ENCODE data around the gene ATG2B.
"Not testable (repeated sequence)": the region's sequence is repeated elsewhere in the genome, so short reads cannot be mapped to it uniquely, and the experiment has no call there.

ATG2B gene

DNA sequence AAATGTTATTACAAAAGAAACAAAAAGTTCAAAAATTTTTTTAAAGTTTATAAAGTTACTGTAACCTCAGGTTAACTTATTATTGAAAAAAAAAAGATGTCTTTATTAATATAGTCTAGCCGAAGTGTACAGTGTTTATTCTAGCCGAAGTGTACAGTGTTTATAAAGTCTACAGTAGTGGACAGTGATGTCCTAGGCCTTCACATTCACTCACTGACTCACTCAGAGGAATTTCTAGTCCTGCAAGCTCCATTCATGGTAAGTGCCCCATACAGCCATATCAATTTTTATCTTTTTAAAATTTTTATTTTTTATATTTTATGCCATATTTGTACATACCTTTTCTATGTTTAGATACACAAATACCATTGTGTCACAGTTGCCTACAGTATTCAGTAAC lies 10.4 kb downstream of the ATG2B start:
- Histone ChIP-seq H3K4me1 (ENCODE audit: control insufficient read depth, insufficient read depth, low read length) (no peaks in the 10 kb centered on the region), H3K27me3 (ENCODE audit: control insufficient read depth, insufficient read depth, low read length, poor library complexity, severe bottlenecking) (no peaks in the 10 kb centered on the region), H3K9me3 (ENCODE audit: control insufficient read depth, low read length) (no peaks in the 10 kb centered on the region), H3K36me3 (ENCODE audit: control insufficient read depth, insufficient read depth, low read length) (no peaks in the 10 kb centered on the region), H3K27ac (ENCODE audit: insufficient read depth, low read depth, low read length, poor library complexity, severe bottlenecking) (no peak overlapping the region), H3K4me3 (ENCODE audit: insufficient read depth, low read depth, low read length) (no peak overlapping the region)
- WGBS, 2 experiments: 69 to 100% methylated on average over 2 of the region's 2 CpGs

GRCh38 chr14:96351986-96352385 lies 11.2 kb downstream of the ATG2B start:
- Histone ChIP-seq H3K27ac (ENCODE audit: insufficient read depth, low read depth, low read length, poor library complexity, severe bottlenecking) (no peak overlapping the region), H3K36me3 (ENCODE audit: control insufficient read depth, insufficient read depth, low read length) (no peaks in the 10 kb centered on the region), H3K4me1 (ENCODE audit: control insufficient read depth, insufficient read depth, low read length) (no peaks in the 10 kb centered on the region), H3K27me3 (ENCODE audit: control insufficient read depth, insufficient read depth, low read length, poor library complexity, severe bottlenecking) (no peaks in the 10 kb centered on the region), H3K4me3 (ENCODE audit: insufficient read depth, low read depth, low read length) (no peak overlapping the region), H3K9me3 (ENCODE audit: control insufficient read depth, low read length) (no peaks in the 10 kb centered on the region)
- WGBS, 2 experiments: 96 to 100% methylated on average over 2 of the region's 3 CpGs

DNA sequence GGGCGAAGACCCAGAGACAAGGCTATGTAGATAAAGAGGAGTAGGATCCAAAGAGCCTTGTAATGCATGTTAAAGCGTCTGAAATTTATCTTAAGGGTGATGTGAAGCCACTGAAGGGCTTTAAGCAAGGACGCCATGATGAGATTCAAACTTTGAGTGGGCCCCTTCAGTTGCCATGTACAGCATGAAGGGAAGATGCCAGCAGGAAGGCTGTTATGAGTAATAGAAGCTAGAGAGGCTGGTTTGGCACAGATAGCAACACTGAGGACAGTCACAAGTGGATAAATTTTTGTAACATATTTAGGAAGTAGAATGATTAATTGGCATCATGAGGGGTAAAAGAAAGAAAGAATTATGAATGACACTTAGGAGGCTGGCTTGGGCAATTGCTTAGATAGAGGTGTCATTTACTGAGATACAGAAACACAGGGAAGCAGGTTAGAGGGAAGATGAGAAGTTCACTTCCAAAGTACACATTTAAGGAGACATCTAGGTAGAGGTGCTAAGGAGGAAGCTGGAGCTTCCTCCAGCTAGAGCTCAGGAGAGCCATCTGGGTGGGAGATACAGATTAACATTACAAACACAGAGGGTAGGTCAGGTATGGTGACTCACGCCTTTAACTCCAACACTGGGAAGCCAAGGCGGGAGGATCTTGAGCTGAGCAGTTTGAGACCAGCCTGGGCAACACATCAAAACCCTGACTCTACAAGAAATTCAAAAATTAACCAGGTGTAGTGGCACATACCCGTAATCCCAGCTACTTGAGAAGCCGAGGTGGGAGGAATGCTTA lies 13.7 kb downstream of the ATG2B start:
- H3K27me3 ChIP-seq (ENCODE audit: control insufficient read depth, insufficient read depth, low read length, poor library complexity, severe bottlenecking): no peaks in the 10 kb centered on the region
- H3K4me3 ChIP-seq (ENCODE audit: insufficient read depth, low read depth, low read length): no peak overlapping the region
- no peaks in the 10 kb centered on the region for H3K4me1 ChIP-seq (ENCODE audit: control insufficient read depth, insufficient read depth, low read length)
- H3K27ac ChIP-seq (ENCODE audit: insufficient read depth, low read depth, low read length, poor library complexity, severe bottlenecking): no peak overlapping the region
- no peaks in the 10 kb centered on the region for H3K36me3 ChIP-seq (ENCODE audit: control insufficient read depth, insufficient read depth, low read length)
- no peaks in the 10 kb centered on the region for H3K9me3 ChIP-seq (ENCODE audit: control insufficient read depth, low read length)
- WGBS, 2 experiments: 87 to 90% methylated on average over 7 of the region's 7 CpGs

- H3K36me3 ChIP-seq (ENCODE audit: control insufficient read depth, insufficient read depth, low read length); H3K27me3 ChIP-seq (ENCODE audit: control insufficient read depth, insufficient read depth, low read length, poor library complexity, severe bottlenecking); H3K9me3 ChIP-seq (ENCODE audit: control insufficient read depth, low read length); H3K4me3 ChIP-seq (ENCODE audit: insufficient read depth, low read depth, low read length); H3K4me1 ChIP-seq (ENCODE audit: control insufficient read depth, insufficient read depth, low read length); H3K27ac ChIP-seq (ENCODE audit: insufficient read depth, low read depth, low read length, poor library complexity, severe bottlenecking): not testable (repeated sequence)
- 88 to 93% methylated on average over 2 of the region's 2 CpGs for WGBS, 2 experiments
These were observed 15.2 kb downstream of the ATG2B start for GRCh38 chr14:96347957-96348356.

GRCh38 chr14:96345669-96346068 lies 17.5 kb downstream of the ATG2B start:
- H3K4me1 ChIP-seq (ENCODE audit: control insufficient read depth, insufficient read depth, low read length): no peaks in the 10 kb centered on the region
- no peak overlapping the region for H3K4me3 ChIP-seq (ENCODE audit: insufficient read depth, low read depth, low read length)
- no peaks in the 10 kb centered on the region for H3K27me3 ChIP-seq (ENCODE audit: control insufficient read depth, insufficient read depth, low read length, poor library complexity, severe bottlenecking)
- no peak overlapping the region for H3K27ac ChIP-seq (ENCODE audit: insufficient read depth, low read depth, low read length, poor library complexity, severe bottlenecking)
- WGBS, 2 experiments: 86 to 100% methylated on average over 1 of the region's 2 CpGs
- no peaks in the 10 kb centered on the region for H3K9me3 ChIP-seq (ENCODE audit: control insufficient read depth, low read length)
- no peaks in the 10 kb centered on the region for H3K36me3 ChIP-seq (ENCODE audit: control insufficient read depth, insufficient read depth, low read length)

- 86 to 95% methylated on average over 3 of the region's 3 CpGs for WGBS, 2 experiments
- Histone ChIP-seq H3K36me3 (ENCODE audit: control insufficient read depth, insufficient read depth, low read length) (no peaks in the 10 kb centered on the region), H3K27me3 (ENCODE audit: control insufficient read depth, insufficient read depth, low read length, poor library complexity, severe bottlenecking) (no peaks in the 10 kb centered on the region), H3K4me1 (ENCODE audit: control insufficient read depth, insufficient read depth, low read length) (no peaks in the 10 kb centered on the region), H3K27ac (ENCODE audit: insufficient read depth, low read depth, low read length, poor library complexity, severe bottlenecking) (no peak overlapping the region), H3K9me3 (ENCODE audit: control insufficient read depth, low read length) (no peaks in the 10 kb centered on the region), H3K4me3 (ENCODE audit: insufficient read depth, low read depth, low read length) (no peak overlapping the region)
These were observed 21.8 kb downstream of the ATG2B start for GRCh38 chr14:96341323-96341722.

- 83% methylated on average over 1 of the region's 1 CpG; no CpG with 5 or more reads in 1 of the 2 experiments for WGBS, 2 experiments
- Histone ChIP-seq H3K27ac (ENCODE audit: insufficient read depth, low read depth, low read length, poor library complexity, severe bottlenecking) (no peak overlapping the region), H3K36me3 (ENCODE audit: control insufficient read depth, insufficient read depth, low read length) (no peaks in the 10 kb centered on the region), H3K4me1 (ENCODE audit: control insufficient read depth, insufficient read depth, low read length) (no peaks in the 10 kb centered on the region), H3K27me3 (ENCODE audit: control insufficient read depth, insufficient read depth, low read length, poor library complexity, severe bottlenecking) (no peaks in the 10 kb centered on the region), H3K9me3 (ENCODE audit: control insufficient read depth, low read length) (no peaks in the 10 kb centered on the region), H3K4me3 (ENCODE audit: insufficient read depth, low read depth, low read length) (no peak overlapping the region)
These were observed 24.6 kb downstream of the ATG2B start for GRCh38 chr14:96338551-96338950.

- H3K27me3 ChIP-seq (ENCODE audit: control insufficient read depth, insufficient read depth, low read length, poor library complexity, severe bottlenecking): no peaks in the 10 kb centered on the region
- H3K9me3 ChIP-seq (ENCODE audit: control insufficient read depth, low read length): no peaks in the 10 kb centered on the region
- no peaks in the 10 kb centered on the region for H3K4me1 ChIP-seq (ENCODE audit: control insufficient read depth, insufficient read depth, low read length)
- no peak overlapping the region for H3K4me3 ChIP-seq (ENCODE audit: insufficient read depth, low read depth, low read length)
- WGBS, 2 experiments: 92 to 96% methylated on average over 7 of the region's 7 CpGs
- peaks cover 3% of the 10 kb centered on the region for H3K36me3 ChIP-seq (ENCODE audit: control insufficient read depth, insufficient read depth, low read length)
- no peak overlapping the region for H3K27ac ChIP-seq (ENCODE audit: insufficient read depth, low read depth, low read length, poor library complexity, severe bottlenecking)
These were observed 38.9 kb downstream of the ATG2B start for GRCh38 chr14:96324219-96324618.

GRCh38 chr14:96320605-96321004 lies 42.5 kb downstream of the ATG2B start:
- 100% methylated on average over 1 of the region's 1 CpG; no CpG with 5 or more reads in 1 of the 2 experiments for WGBS, 2 experiments
- Histone ChIP-seq H3K4me3 (ENCODE audit: insufficient read depth, low read depth, low read length) (no peak overlapping the region), H3K27me3 (ENCODE audit: control insufficient read depth, insufficient read depth, low read length, poor library complexity, severe bottlenecking) (no peaks in the 10 kb centered on the region), H3K36me3 (ENCODE audit: control insufficient read depth, insufficient read depth, low read length) (peaks cover 14% of the 10 kb centered on the region), H3K9me3 (ENCODE audit: control insufficient read depth, low read length) (no peaks in the 10 kb centered on the region), H3K27ac (ENCODE audit: insufficient read depth, low read depth, low read length, poor library complexity, severe bottlenecking) (no peak overlapping the region), H3K4me1 (ENCODE audit: control insufficient read depth, insufficient read depth, low read length) (no peaks in the 10 kb centered on the region)

DNA sequence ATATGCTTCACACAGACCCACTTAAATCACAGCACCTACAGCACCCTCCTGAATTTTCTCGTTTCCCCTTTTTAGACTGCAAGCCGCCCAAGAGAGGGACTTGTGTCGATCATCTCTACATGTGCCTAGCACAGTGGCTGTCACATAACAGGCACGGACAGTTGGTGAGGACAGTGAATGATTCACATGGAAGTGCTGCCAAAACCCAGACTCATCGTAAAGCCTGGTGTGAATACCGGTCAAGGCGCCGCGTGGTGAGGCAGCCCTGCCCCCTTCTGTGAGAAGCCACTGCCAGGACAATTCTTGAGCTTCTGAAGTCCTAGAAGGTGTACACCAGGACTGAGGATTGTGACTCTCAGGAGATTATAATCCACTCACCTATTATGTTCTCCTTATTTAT lies 44.3 kb downstream of the ATG2B start:
- Histone ChIP-seq H3K36me3 (ENCODE audit: control insufficient read depth, insufficient read depth, low read length) (peaks cover 15% of the 10 kb centered on the region), H3K27me3 (ENCODE audit: control insufficient read depth, insufficient read depth, low read length, poor library complexity, severe bottlenecking) (no peaks in the 10 kb centered on the region), H3K27ac (ENCODE audit: insufficient read depth, low read depth, low read length, poor library complexity, severe bottlenecking) (no peak overlapping the region), H3K9me3 (ENCODE audit: control insufficient read depth, low read length) (no peaks in the 10 kb centered on the region), H3K4me3 (ENCODE audit: insufficient read depth, low read depth, low read length) (no peak overlapping the region), H3K4me1 (ENCODE audit: control insufficient read depth, insufficient read depth, low read length) (no peaks in the 10 kb centered on the region)
- WGBS, 2 experiments: 90 to 93% methylated on average over 9 of the region's 9 CpGs

Data from ectodermal cell (in vitro differentiated cells).